ENCODE results near the gene RPL36.

DNA sequence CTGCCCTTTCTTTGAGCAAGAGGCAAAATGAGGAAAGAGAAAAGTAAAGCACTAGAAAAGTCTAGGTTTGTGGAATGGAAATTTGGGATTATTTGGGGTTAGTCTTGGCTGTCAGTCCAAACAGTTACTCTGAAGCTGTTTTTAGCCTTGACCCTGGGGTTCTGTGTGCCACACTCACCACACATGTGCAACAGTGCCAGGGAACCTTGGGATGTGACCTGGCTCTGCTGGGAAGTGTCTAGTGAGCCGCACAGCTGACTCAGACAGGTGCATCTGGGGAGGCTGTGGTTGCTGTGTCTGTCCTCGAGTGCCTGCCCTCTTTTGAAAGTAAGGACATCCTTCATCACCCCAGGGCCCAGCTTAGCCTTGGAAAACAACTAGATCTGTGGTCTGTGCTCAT is 25.6 kb upstream of the RPL36 start:
- TF ChIP-seq EZH2 (IDR thresholded peaks at IDR 0.05) = no peak
- TF ChIP-seq, protein P1, sequence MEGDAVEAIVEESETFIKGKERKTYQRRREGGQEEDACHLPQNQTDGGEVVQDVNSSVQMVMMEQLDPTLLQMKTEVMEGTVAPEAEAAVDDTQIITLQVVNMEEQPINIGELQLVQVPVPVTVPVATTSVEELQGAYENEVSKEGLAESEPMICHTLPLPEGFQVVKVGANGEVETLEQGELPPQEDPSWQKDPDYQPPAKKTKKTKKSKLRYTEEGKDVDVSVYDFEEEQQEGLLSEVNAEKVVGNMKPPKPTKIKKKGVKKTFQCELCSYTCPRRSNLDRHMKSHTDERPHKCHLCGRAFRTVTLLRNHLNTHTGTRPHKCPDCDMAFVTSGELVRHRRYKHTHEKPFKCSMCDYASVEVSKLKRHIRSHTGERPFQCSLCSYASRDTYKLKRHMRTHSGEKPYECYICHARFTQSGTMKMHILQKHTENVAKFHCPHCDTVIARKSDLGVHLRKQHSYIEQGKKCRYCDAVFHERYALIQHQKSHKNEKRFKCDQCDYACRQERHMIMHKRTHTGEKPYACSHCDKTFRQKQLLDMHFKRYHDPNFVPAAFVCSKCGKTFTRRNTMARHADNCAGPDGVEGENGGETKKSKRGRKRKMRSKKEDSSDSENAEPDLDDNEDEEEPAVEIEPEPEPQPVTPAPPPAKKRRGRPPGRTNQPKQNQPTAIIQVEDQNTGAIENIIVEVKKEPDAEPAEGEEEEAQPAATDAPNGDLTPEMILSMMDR (IDR thresholded peaks at IDR 0.05) = no peak
- no peak for TF ChIP-seq EZH2phosphoT487 (IDR thresholded peaks at IDR 0.05)

All from neural progenitor cell (in vitro differentiated cells).